ENCODE results near the gene AARS1.
"Not testable (repeated sequence)": the region's sequence is repeated elsewhere in the genome, so short reads cannot be mapped to it uniquely, and the experiment has no call there.

The AARS1 gene

GRCh38 chr16:70226024-70226423, 63.3 kb downstream of the AARS1 start:
- not testable (repeated sequence) for DNase-seq (ENCODE audit: low read depth in 1 of 2, low spot score in 1 of 2)

GRCh38 chr16:70225430-70225829, 63.9 kb downstream of the AARS1 start:
- DNase-seq (ENCODE audit: low read depth in 1 of 2, low spot score in 1 of 2) = not testable (repeated sequence)

- DNase-seq (ENCODE audit: low read depth in 1 of 2, low spot score in 1 of 2) = not testable (repeated sequence)
Observed at GRCh38 chr16:70224645-70225044, 64.7 kb downstream of the AARS1 start.

GRCh38 chr16:70223971-70224513, 65.3 kb downstream of the AARS1 start:
- not testable (repeated sequence) for DNase-seq (ENCODE audit: low read depth in 1 of 2, low spot score in 1 of 2)

- DNase-seq (ENCODE audit: low read depth in 1 of 2, low spot score in 1 of 2) = not testable (repeated sequence)
Observed at GRCh38 chr16:70223216-70223615, 66.1 kb downstream of the AARS1 start.

GRCh38 chr16:70222574-70222973, 66.7 kb downstream of the AARS1 start:
- DNase-seq (ENCODE audit: low read depth in 1 of 2, low spot score in 1 of 2) = not testable (repeated sequence)

GRCh38 chr16:70218586-70218985, 70.7 kb downstream of the AARS1 start:
- not testable (repeated sequence) for DNase-seq (ENCODE audit: low read depth in 1 of 2, low spot score in 1 of 2)

GRCh38 chr16:70206382-70206781, 82.9 kb downstream of the AARS1 start:
- not testable (repeated sequence) for DNase-seq (ENCODE audit: low read depth in 1 of 2, low spot score in 1 of 2)

- not testable (repeated sequence) for DNase-seq (ENCODE audit: low read depth in 1 of 2, low spot score in 1 of 2)
Observed at GRCh38 chr16:70204668-70205405, 84.5 kb downstream of the AARS1 start.

GRCh38 chr16:70204010-70204409, 85.3 kb downstream of the AARS1 start:
- not testable (repeated sequence) for DNase-seq (ENCODE audit: low read depth in 1 of 2, low spot score in 1 of 2)

- DNase-seq (ENCODE audit: low read depth in 1 of 2, low spot score in 1 of 2) = not testable (repeated sequence)
Observed at GRCh38 chr16:70203508-70203907, 85.8 kb downstream of the AARS1 start.

Data from activated CD4-positive, alpha-beta T cell treated with anti-CD3 and anti-CD28 coated beads, Interleukin-2, amount 50 U/mL, for 24 hours (primary cell).